NT2/D1 (cell line): ENCODE results near the gene CTDP1.

Experiments used
- SUZ12 ChIP-seq: IDR thresholded peaks from 2 replicates; pipeline ENCODE4 v1.6.1; 2011; ENCODE audit not compliant: insufficient read length, insufficient read depth; ENCODE audit errors: extremely low read depth
- YY1 ChIP-seq: IDR thresholded peaks from 2 replicates; pipeline ENCODE4 v1.6.1; 2011; ENCODE audit not compliant: insufficient read length, insufficient read depth
- ZNF274 ChIP-seq: IDR thresholded peaks from 2 replicates; pipeline ENCODE4 v1.6.1; 2011; ENCODE audit warnings: mild to moderate bottlenecking, low read depth, low read length

DNA sequence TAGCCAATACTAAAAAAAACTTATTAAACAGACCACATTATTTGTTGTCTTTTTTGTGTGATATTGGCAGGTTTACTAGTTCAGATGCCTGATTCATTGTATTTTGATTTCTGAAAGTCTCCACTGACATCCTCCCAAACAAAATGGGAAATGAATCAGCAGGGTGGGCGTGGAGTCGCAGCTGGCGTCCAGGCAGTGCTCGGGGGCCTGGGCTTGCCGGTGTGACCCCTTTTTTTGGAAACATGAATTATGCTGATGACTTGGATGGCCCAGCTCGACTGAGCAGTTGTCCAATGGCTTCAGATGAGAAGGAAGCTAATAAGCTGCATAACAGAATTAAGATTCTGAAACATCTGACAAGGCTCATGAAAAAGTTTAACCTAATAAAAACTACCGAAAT is 116.4 kb downstream of the CTDP1 start:
- no peak for TF ChIP-seq YY1
- TF ChIP-seq SUZ12, result no peak
- TF ChIP-seq ZNF274, result no peak
